GM21786 (cell line): ENCODE data around the gene AFF3.

Source experiments
- ATAC-seq: cut with Tn5 transposase; IDR thresholded peaks from one replicate; pipeline ENCODE4 v1.9.1; 2021; ENCODE audit not compliant: unreplicated experiment

The AFF3 gene

DNA sequence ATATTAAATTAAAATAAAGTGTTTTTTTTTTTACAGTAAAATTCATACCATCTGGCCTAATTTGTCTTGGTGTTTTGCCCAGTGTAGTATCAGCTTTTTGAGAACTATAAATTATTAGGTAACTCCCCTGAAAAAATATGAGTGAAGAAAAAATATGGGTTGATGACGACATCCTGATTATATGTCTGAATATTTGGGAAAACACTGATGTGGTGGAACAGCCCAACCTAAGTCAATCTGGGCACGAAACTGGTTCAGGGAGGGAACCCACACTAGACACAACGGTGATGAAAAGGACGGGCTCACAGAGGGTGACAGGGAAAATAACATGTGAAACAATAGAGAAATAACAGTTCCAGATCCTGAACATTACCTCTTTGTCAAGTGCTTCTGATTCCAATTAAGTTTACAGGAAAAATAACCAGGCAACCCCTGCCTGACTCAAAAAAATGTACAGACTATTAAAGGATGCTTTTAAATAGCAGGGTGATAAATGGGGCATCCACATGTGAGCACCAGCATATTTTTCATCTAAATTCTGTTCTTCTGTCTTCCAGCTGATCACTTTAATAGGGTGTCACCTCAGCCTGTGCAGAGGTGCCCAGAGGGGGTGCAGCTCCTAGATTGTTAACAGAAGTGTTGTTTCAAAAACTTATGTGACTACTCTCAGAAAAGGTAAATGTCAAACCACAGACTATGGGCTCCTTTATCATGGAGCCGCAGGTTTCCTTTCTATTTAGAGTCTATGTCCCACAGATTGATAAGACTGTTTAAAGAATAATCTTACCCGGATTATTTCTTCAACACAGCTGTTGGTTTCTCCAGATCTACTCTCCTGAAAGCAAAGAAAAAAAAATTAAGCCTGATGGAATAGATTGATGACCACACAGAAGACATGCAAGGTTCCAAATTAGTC lies 305.4 kb downstream of the AFF3 start:
- no peak for ATAC-seq

DNA sequence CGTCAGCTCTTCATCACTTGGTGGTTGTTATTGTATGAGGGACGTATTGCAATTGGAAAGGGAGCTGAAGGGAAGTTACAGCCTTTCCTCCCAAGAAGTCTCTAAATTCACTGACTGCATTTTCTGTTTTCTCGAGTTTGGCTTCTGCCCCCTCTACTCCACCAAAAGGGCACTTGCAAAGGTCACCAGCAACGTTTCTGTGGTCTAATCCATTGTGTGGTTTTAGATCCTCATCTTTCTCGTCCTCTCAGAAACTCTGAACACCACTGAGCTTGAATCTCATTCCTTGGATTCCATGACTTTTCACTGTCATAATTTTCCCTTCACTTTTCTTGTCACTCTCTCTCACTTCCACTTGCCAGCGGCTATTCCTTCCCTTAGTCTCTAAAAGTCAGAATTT lies 308.0 kb downstream of the AFF3 start:
- no peak for ATAC-seq

DNA sequence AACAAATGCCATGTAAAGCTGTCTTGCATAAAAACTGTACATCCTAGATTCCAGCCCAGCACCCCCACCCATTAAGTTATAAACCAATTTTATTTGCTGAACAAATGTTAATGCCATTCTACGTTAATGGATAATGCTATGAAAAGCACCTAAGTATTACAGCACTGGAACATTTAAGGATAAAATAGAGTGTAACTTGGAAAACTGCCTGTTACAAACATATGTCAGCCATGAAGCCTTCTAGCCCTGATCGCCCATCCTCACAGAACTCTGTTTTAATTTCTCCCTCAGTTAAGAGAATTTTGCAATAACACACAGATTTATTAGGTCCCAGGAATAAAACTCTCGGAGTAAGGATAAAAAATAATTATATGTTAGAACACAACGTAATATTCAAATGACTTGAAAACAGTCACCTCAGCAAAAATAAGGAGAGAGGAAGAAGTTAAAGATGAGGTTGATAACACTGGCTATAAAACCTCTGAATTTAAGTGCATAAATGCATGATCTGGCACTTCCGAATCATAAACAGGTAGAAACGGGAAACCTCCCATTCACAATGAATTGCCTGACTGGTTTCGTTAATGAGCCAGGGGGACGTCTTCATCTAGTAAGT lies 308.7 kb downstream of the AFF3 start:
- ATAC-seq = no peak

DNA sequence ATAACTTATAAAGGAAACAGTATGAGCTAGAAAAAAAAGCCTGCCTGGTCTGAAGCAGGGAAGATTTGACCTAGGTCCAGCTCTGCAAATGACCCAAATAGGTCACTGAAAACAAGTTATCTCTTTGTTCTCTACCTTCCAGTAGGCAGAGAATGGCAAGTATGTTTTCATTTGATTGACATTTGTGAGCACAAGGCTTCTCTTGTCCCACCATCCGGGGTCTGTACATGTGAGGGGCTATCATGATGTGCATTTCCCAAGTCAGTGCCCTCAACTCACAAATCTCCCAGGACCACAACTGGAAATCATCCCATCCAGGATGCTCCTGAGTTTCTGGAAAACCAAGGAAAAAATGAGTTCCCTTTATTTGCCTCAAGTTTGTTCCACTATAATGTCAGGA lies 309.5 kb downstream of the AFF3 start:
- ATAC-seq = no peak

GRCh38 chr2:99831772-99832171 lies 310.6 kb downstream of the AFF3 start:
- ATAC-seq = no peak

DNA sequence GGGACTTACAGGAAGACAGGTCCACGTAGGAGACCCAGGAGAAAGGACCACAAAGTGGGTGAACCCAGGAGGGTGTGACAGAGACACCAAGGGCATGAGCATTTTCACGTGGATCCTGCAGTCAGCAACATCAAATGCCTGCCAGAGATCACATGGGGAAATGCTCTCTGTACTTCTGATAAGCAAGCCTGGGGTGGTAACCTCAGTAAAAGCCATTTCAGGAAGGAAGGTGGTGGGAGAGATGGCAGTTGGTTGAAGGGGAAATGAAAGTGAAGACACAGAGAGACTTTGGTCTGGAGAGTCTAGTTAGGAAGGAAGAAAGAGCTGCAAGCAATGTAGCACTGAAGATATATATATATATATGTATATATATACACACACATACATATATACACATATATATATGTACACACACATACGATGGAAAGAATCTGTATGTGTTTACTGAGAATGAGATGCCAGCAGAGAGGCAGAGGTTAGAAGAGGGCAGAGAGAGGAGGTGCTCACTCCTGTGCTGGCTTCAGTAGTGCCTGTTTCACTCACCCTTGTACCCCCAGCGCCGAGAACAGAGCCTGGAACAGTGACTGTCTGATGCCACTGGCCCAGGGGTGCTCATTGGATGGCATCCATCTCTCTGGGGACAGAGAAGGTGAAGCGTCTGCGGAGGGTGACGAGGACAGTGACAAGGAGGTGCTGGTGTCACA lies 314.9 kb downstream of the AFF3 start:
- no peak for ATAC-seq

DNA sequence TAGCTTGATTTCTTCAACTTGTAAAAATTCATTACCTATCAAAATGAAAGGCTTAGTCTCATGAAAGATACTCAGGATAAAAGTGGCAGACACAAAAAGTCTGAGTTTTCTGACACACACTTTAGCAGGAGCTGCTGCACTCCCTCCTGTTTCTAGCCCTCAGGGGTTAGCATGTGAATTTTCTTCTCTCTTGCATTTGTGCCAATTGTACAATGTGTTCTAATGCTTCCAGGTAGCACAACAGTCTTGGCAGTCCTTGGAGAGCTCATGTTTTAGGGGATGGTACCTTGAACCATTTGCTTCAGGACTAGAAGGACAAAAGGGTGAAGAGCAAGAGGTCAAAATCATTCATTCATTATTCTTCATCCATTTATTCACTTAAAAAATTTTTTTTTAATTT lies 316.8 kb downstream of the AFF3 start:
- ATAC-seq = no peak

- no peak for ATAC-seq
These were observed 317.6 kb downstream of the AFF3 start for GRCh38 chr2:99824758-99825157.

DNA sequence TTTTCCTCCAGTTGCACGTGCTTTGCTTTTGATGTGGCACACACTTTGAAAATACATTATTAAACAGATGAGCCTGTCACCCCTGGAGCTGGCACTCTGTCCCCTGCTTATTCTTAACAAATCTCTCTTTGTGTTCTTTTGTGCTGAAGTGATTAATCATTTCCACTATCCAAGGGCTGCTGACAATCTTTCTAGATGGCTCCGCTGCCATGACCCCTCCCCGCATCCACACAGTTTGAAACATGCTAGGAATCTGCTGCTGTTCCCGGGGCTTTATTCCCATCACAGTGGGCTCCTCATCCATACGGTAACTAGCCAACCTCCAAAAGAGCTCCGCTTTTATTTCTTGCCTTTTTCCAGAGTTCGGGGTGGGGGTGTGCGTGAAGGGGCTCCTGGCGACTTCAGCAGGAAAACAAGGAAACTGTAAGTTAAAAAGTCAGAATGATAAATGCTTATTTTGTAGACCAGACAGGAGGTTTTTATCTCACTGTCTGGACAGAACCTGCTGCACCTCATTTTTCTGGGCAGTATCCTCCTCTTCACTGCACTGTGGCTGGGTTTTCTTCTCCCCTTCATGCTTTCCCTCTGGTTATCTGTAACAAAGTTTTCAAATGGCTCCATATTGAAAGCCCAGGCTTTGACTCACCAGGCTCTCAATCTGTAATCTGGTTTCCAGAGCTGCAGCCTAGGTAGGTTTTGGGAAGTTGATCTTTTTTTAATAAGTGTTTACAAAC lies 319.7 kb downstream of the AFF3 start:
- ATAC-seq = no peak

- ATAC-seq = no peak
These were observed 320.4 kb downstream of the AFF3 start for GRCh38 chr2:99821984-99822383.

DNA sequence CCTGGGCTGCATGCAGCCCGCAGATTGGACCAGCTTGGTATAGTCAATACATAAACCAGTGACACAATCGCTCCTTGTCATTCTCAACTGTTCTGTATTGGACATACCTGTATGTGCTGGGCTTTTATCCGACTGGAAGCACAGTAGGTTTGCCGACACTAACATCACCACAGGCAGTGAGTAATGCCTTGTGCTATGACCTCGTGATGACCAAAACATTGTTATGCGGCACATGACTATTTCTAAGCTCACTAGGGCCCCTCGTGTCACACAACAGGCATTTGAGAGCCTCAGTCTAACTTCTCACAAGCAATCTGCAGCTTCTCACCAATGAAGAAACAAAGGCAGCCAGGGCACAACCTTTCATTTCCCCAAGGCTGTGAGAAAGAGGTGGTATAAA lies 320.8 kb downstream of the AFF3 start:
- ATAC-seq = no peak

DNA sequence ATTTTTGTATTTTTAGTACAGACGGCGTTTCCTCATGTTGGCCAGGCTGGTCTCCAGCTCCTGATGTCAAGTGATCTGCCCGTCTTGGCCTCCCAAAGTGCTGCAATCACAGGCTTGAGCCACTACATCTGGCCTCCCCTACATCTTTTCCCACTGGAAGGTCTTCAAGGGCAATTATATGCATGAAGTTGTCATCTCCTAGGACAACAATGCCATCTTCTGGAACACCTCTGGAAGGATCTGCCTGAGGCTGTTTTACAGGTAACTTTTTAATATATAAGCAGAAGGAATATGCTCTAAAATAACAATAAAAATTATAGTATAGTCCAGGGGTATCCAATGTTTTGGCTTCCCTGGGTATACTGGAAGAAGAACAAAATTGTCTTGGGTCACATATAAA lies 321.4 kb downstream of the AFF3 start:
- no peak for ATAC-seq

DNA sequence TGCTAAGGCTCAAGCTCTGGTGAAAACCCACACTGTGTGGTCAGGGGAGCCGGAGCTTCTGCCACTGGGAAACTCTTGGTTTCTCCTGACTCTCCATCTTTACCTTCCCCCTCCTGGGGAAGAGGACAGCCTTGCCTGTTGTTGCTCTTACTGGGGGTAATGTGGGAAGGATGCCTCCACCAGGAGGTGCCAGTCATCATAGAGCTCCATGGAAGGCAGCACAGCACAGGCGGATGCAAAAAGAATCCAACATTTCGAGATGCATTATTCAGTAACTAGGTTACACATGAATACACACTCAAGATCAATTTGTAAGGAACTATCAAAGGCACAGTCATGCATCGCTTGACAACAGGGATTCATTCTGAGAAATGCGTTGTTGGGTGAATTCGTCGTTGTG lies 322.6 kb downstream of the AFF3 start:
- no peak for ATAC-seq

- ATAC-seq = no peak
These were observed 323.5 kb downstream of the AFF3 start for GRCh38 chr2:99818842-99819241.

- ATAC-seq = no peak
These were observed 325.5 kb downstream of the AFF3 start for GRCh38 chr2:99816908-99817307.

- no peak for ATAC-seq
These were observed 330.0 kb downstream of the AFF3 start for GRCh38 chr2:99812426-99812825.

DNA sequence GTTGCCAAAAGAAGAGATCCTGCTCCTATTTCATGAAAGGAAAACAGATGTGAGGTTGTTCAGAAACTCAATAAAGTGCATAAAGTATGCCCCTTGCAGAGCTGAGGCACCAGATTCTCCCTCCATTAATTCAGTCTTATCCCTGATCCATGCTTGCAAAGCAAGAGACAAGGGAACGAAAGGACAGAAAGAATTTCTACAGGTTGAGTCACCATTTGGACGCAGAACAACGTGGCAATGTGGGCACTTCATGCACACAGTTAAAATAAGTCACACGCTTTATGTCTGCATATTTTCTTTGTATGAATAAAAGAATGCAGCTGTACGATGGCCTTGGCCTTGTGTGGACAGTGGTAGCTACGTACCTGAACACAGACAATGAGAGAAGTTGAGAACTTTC lies 330.8 kb downstream of the AFF3 start:
- no peak for ATAC-seq

GRCh38 chr2:99810225-99810624 lies 332.2 kb downstream of the AFF3 start:
- ATAC-seq = no peak

DNA sequence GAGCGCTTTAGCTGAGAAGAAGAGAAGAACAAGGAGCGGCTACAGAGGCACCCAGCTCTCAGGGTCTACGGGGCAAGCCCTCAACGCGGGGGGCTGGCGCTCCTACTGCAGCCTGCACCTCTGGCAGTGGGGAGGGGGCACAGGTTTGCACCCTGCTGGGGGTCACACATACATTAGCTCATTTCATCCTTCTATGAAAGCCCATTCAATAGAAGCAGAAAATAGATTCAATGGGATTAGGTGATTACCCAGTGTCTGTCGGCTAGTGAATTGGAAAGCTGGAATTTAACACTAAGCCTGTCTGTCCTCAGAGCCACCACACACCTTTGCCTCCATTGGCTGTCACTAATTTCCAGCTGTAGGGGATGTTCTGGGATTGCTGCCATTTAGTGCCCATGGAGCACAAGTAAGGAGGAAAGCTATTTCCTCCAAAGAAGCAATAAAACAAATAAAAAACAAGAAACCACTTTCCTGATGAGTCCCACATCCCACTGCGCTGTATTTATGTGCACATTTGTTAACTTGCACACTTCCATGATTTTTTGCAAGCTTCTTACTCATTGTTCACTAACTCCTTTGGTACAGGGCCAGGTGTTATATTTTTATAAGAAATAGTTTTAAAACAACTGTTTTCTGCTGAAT lies 333.0 kb downstream of the AFF3 start:
- ATAC-seq = no peak

- ATAC-seq = no peak
These were observed 333.8 kb downstream of the AFF3 start for GRCh38 chr2:99808361-99809200.
